ENCODE results near the gene FMN1.

The FMN1 gene

GRCh38 chr15:32767236-32767635, 427.3 kb downstream of the FMN1 start:
- Histone ChIP-seq H3K9me2 (replicated peaks; ENCODE audit: control insufficient read depth, low read length) (no peaks in the 10 kb centered on the region), H3F3A (ENCODE audit: control insufficient read depth, insufficient read depth) (no peaks in the 10 kb centered on the region), H3K27me3 (ENCODE audit: control insufficient read depth, low read length) (peaks cover 3% of the 10 kb centered on the region; the same call in 1 of the 2 replicates), H3K4me2 (ENCODE audit: low read length) (no peak overlapping the region), H3K4me1 (ENCODE audit: control insufficient read depth, low read length) (no peaks in the 10 kb centered on the region), H3K4me3 (ENCODE audit: low read length) (no peak overlapping the region), H3K9me3 (ENCODE audit: control insufficient read depth, insufficient read depth, low read length) (no peaks in the 10 kb centered on the region), H3K27ac (ENCODE audit: low read depth, low read length) (no peak overlapping the region), H3K79me2 (ENCODE audit: control insufficient read depth, low read length) (no peaks in the 10 kb centered on the region), H3K36me3 (ENCODE audit: control insufficient read depth, low read length) (no peaks in the 10 kb centered on the region), H4K20me1 (ENCODE audit: control insufficient read depth, insufficient read depth, low read depth, low read length) (no peaks in the 10 kb centered on the region)
- TF ChIP-seq EZH2phosphoT487 (IDR thresholded peaks at IDR 0.05; ENCODE audit: borderline replicate concordance, low read length) (no peak), CTCF (IDR thresholded peaks at IDR 0.05; ENCODE audit: low read depth, low read length, poor library complexity, severe bottlenecking) (no peak)

DNA sequence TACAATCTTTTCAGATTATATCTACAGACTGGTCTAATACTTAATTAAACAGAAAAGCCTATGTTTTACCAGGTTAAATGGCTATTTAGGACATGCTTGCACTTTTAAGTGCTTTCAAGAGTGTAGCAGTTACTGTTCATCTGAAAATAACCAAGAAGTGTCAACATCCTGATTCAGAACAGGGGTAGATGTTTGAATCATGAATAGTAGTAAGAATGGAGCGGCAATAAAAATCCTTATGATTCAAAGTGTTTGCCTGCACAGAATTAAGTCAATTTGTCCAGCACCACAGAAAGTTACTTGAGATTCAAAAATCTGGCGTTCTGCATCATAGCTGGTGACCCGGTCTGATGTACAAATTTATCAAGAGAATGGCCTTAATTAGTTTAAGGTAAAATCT, 428.4 kb downstream of the FMN1 start:
- Histone ChIP-seq H3K9me3 (ENCODE audit: control insufficient read depth, insufficient read depth, low read length) (no peaks in the 10 kb centered on the region), H3K4me3 (ENCODE audit: low read length) (no peak overlapping the region), H3F3A (ENCODE audit: control insufficient read depth, insufficient read depth) (no peaks in the 10 kb centered on the region), H3K27ac (ENCODE audit: low read depth, low read length) (no peak overlapping the region), H3K9me2 (replicated peaks; ENCODE audit: control insufficient read depth, low read length) (no peaks in the 10 kb centered on the region), H3K4me2 (ENCODE audit: low read length) (no peak overlapping the region), H3K36me3 (ENCODE audit: control insufficient read depth, low read length) (no peaks in the 10 kb centered on the region), H4K20me1 (ENCODE audit: control insufficient read depth, insufficient read depth, low read depth, low read length) (no peaks in the 10 kb centered on the region), H3K79me2 (ENCODE audit: control insufficient read depth, low read length) (no peaks in the 10 kb centered on the region), H3K4me1 (ENCODE audit: control insufficient read depth, low read length) (no peaks in the 10 kb centered on the region), H3K27me3 (ENCODE audit: control insufficient read depth, low read length) (peaks cover 3% of the 10 kb centered on the region; the same call in 1 of the 2 replicates)
- TF ChIP-seq CTCF (IDR thresholded peaks at IDR 0.05; ENCODE audit: low read depth, low read length, poor library complexity, severe bottlenecking), result no peak
- TF ChIP-seq EZH2phosphoT487 (IDR thresholded peaks at IDR 0.05; ENCODE audit: borderline replicate concordance, low read length), result no peak

DNA sequence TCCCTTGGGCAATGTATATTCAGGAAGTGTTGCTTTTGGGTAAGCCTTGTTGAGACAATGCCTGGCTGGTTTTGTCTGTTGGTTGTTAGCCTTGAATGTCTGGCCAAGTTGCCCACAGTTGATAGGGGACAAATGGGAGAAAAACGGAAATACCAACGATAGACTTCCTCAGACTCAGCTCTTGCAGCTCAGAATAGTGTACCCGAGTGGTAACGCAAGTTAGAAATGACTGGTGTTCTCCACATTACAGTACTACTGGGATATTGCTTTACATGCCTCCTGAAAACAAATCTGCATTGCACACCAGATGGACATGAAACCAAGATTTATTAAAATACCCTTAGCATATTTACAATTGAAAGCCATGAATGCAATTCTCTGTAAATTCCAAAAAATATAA, 429.3 kb downstream of the FMN1 start:
- Histone ChIP-seq H3K27me3 (ENCODE audit: control insufficient read depth, low read length) (peaks cover 3% of the 10 kb centered on the region; the same call in 1 of the 2 replicates), H3K79me2 (ENCODE audit: control insufficient read depth, low read length) (no peaks in the 10 kb centered on the region), H3K36me3 (ENCODE audit: control insufficient read depth, low read length) (no peaks in the 10 kb centered on the region), H3K4me1 (ENCODE audit: control insufficient read depth, low read length) (no peaks in the 10 kb centered on the region), H3K9me2 (replicated peaks; ENCODE audit: control insufficient read depth, low read length) (no peaks in the 10 kb centered on the region), H3K4me3 (ENCODE audit: low read length) (no peak overlapping the region), H3K9me3 (ENCODE audit: control insufficient read depth, insufficient read depth, low read length) (no peaks in the 10 kb centered on the region), H3K27ac (ENCODE audit: low read depth, low read length) (no peak overlapping the region), H3K4me2 (ENCODE audit: low read length) (no peak overlapping the region), H3F3A (ENCODE audit: control insufficient read depth, insufficient read depth) (no peaks in the 10 kb centered on the region), H4K20me1 (ENCODE audit: control insufficient read depth, insufficient read depth, low read depth, low read length) (no peaks in the 10 kb centered on the region)
- TF ChIP-seq EZH2phosphoT487 (IDR thresholded peaks at IDR 0.05; ENCODE audit: borderline replicate concordance, low read length), result no peak
- TF ChIP-seq CTCF (IDR thresholded peaks at IDR 0.05; ENCODE audit: low read depth, low read length, poor library complexity, severe bottlenecking), result no peak

All from DOHH2 (cell line).